HFF-Myc (cell line): Measurements from ENCODE around the gene PGAP2.
A peak's percentile ranks its signal among the peaks of the same experiment; 100 is the strongest.

Experiments
- DNase-seq: peaks from one replicate; pipeline ENCODE4 v3.0.0-alpha.2; 2011; ENCODE audit warnings: low read depth; ENCODE audit errors: extremely low read depth
- H3K4me3 ChIP-seq: replicated peaks from 2 replicates; pipeline ENCODE4 v1.5.1; 2011; ENCODE audit warnings: low read depth, mild to moderate bottlenecking, control low read depth, low read length
- TF ChIP-seq, protein P1 (sequence below): IDR thresholded peaks from 2 replicates; pipeline ENCODE4 v1.5.1; 2012; ENCODE audit warnings: mild to moderate bottlenecking, low read depth, low read length, control low read depth; ENCODE audit errors: missing control alignments

PGAP2 gene

DNA sequence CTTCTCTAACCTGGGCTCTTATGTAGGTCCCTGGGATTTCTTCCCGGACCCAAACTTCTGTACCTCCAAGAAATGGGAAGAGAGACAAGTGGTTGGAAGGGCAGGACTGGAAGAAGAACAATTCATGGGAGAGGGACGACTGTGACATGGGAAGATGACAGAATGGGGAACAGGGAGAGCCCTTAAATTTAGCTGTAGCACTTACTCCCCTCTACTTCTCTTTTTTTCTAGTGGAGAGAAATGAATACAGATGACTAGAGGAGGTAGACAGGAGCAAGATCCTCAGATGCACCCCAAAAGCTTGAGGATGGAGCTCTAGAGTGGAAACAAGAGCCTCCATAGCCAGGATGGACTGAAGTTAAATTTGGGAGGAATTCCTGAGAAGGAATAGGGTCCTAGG is 30.1 kb downstream of the PGAP2 start:
- DNase-seq = no peak
- TF ChIP-seq, protein P1, sequence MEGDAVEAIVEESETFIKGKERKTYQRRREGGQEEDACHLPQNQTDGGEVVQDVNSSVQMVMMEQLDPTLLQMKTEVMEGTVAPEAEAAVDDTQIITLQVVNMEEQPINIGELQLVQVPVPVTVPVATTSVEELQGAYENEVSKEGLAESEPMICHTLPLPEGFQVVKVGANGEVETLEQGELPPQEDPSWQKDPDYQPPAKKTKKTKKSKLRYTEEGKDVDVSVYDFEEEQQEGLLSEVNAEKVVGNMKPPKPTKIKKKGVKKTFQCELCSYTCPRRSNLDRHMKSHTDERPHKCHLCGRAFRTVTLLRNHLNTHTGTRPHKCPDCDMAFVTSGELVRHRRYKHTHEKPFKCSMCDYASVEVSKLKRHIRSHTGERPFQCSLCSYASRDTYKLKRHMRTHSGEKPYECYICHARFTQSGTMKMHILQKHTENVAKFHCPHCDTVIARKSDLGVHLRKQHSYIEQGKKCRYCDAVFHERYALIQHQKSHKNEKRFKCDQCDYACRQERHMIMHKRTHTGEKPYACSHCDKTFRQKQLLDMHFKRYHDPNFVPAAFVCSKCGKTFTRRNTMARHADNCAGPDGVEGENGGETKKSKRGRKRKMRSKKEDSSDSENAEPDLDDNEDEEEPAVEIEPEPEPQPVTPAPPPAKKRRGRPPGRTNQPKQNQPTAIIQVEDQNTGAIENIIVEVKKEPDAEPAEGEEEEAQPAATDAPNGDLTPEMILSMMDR = no peak
- H3K4me3 ChIP-seq = no peak overlapping the region

DNA sequence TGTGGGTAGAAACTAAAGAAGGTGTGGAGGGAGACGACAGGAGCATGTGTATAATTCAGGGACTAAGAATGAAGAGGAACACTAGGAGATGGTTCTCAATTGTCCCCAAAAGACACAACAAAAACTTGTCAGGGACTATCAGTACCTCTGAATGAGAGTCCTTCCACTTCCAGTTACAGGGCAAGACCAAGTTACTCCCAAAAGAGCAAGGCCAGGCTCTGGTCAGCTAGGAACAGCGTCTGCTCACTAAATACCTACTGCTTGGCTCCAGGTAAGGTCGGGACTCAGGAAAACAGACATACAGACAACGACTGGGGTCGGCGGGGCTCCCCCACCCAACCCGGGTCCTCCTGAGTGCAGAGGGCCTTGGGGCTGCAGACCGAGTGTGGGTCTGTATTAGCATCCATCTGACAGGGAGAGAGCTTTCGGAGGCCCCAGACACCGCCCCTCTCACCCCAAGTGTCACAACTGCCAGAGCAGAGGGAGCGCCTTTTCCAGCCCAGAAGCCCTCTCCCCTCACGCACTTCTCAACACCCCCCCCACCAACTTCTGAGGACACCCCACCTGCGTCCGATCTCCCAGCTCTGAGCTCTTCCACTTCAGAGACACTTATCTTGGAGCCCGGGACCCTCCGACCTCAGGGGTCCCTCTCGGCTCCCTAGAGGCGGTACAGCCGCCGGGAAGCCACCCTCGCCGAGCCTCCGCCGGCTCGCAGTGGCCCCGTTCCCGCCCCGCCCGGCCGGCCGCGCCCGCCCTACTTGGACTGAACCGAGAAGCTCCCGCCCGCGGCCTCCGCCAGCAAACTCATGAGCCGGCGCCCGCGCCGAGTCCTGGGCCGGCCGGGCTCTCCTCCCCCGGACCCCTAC is 31.9 kb downstream of the PGAP2 start:
- DNase-seq = no peak
- TF ChIP-seq, protein P1 = no peak

DNA sequence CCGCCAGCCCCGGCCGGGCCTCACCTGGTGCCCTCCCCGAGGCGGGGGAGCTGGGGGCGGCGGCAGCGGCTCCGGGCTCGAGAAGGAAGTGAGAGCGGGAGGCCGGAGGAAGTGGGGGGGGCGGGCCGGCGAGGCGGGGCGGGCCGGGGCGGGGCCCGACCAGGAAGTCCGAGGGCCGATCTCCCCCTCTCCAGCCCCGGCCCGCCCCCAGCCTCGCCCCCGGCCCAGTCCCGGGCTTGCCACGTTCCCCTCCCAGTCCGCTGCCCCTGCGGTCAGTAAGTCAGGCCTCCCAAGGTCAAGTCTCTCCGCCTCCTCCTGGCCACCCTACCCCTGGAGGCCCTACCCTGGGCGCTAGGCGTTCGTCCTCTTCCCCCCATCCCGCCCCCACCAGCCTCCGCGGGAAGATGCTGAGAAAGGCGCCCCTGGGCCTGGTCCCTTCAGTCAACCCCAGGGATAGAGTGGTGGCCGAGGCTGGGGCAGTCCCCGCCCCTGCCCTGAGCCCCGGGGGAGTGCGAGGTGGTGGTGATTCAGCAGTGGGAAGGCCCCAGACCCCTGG is 32.6 kb downstream of the PGAP2 start, which contains the start of gene RHOG:
RHOG (minus strand) TSS at position 90 of the 556 bp plus-strand sequence. CDS start 12,821 bp downstream, outside the sequence.
- no peak for DNase-seq
- peak within 1 kb of the TSS; percentile 81 for H3K4me3 ChIP-seq
- TF ChIP-seq, protein P1 = no peak

More for the DNA sequence above, 31.9 kb downstream of the PGAP2 start:
- peak overlapping the region; percentile 81 for H3K4me3 ChIP-seq

DNA sequence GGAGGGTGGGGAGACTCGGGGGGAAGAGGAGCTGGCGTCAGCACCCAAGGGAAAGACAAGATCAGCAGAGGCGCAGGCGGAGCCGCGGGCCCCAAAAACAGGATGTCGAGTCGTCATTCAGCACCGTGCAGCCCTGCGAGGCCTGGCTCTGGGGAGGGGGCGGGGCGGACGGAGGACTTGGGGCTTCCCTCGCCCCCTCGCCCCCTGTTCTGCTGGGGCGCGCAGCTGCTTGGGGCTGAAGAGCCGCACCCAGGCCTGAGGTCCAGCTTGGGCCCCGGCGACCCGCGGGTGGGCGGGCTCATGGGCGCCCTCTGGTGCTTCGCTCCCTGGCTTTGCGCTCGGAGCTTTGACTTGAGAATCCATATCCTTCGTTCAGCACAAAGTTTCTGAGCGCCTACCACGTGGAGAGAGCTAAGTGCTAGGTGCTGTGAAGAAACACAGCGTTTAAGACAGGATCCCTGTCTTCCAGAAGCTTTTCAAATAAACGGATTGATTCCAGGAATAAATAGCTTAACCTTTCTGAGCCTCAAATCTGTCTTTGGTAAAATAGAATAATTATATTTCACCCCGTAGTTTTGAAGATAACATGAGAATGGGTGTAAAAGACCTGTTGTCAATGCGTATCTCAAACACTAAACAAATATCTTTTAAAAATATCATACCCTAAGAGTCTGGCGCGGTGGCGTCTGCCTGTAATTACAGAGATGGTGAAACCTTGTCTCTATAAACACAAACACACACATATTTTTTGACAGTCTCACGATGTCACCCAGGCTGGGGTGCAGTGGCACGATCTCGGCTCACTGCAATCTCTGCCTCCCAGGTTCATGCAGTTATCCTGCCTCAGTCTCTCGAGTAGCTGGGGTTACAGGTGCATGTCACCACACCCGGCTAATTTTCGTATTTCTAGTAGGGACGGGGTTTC is 33.3 kb downstream of the PGAP2 start:
- H3K4me3 ChIP-seq = peak overlapping the region; percentile 81
- peak; percentile 69 for DNase-seq
- TF ChIP-seq, protein P1 = peak; percentile 74

DNA sequence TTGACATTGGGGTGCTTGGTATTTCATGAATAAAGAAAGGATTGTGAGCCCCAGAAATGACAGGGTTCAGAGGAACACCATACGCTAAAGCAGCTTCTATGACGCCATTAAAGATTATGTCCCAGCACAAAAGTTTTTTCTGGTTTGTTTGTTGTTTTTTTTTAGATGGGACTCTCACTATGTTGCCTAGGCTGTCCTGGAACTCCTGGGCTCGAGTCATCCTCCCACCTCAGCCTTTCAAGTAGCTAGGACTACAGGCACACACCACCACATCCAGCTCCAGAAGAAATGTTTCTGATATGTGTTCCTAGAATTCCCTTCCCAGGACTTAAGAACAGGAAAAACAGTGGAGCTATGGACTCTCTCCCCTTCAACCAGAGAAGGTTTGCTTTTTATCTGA is 35.0 kb downstream of the PGAP2 start:
- H3K4me3 ChIP-seq = no peak overlapping the region
- TF ChIP-seq, protein P1 = no peak
- no peak for DNase-seq

DNA sequence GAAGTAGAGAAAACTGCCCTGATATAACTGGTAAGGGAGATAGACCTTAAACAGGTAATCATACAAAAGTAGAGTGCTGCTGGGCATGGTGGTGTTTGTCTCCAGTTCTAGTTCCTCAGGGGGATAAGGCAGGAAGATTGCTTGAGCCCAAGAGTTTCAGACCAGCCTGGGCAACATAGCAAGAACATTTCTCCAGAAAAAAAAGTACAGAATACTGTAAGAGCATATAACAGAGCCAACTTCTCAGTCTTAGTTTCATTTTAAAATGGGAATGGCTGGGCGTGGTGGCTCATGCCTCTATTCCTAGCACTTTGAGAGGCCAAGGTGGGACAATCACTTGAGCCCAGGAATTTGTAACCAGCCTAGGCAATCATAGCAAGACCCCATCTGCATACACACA is 36.9 kb downstream of the PGAP2 start:
- TF ChIP-seq, protein P1 = no peak
- no peak for DNase-seq
- H3K4me3 ChIP-seq = no peak overlapping the region
